Vagina (tissue), 2 donors: Measurements from ENCODE around the gene FBXO21. TPM values are rescaled to one million over a fixed set of nuclear protein-coding genes. Genes with fewer than 3 reads are reported as not detected.

Experiments
- DNase-seq, 2 donors: peaks; one replicate each; pipeline ENCODE4 v3.0.0-alpha.2; 2017; ENCODE audit errors: extremely low spot score in 2 of 2
- H3K27ac ChIP-seq: fragments of 200-600 bp; sonication (generic); one replicate; pipeline ENCODE4 v1.5.1; 2019
- H3K27me3 ChIP-seq: fragments of 200-600 bp; sonication (generic); one replicate; pipeline ENCODE4 v1.5.1; 2019
- H3K36me3 ChIP-seq, 2 donors: fragments of 200-600 bp; sonication (generic); one replicate each; pipeline ENCODE4 v1.5.1; 2017 to 2019
- H3K4me1 ChIP-seq: fragments of 200-600 bp; sonication (generic); one replicate; pipeline ENCODE4 v1.5.1; 2019
- H3K4me3 ChIP-seq, 2 donors: fragments of 200-600 bp; sonication (generic); 1 replicate in 1 of 2; 2 replicates in 1 of 2; pipeline ENCODE4 v1.5.1; 2016 to 2019
- H3K9me3 ChIP-seq: fragments of 200-600 bp; sonication (generic); one replicate; pipeline ENCODE4 v1.5.1; 2019
- CTCF ChIP-seq, 3 experiments: fragments of 450-650 bp in 2 of 3; fragments of 200-600 bp in 1 of 3; sonication (generic) in 1 of 3; IDR thresholded peaks; one replicate each; pipeline ENCODE4 v1.5.1; 2017 to 2019; ENCODE audit warnings: antibody characterized with exemption in 3 of 3, mild to moderate bottlenecking in 2 of 3, moderate library complexity in 2 of 3
- POLR2A ChIP-seq, 2 donors: fragments of 450-650 bp; IDR thresholded peaks; one replicate each; pipeline ENCODE4 v1.6.1; 2017; ENCODE audit warnings: antibody characterized with exemption in 2 of 2, mild to moderate bottlenecking in 2 of 2, moderate library complexity in 2 of 2
- POLR2AphosphoS5 ChIP-seq, 2 donors: sonication (generic); formaldehyde crosslinking; IDR thresholded peaks; one replicate each; pipeline ENCODE4 v1.9.0; 2017; ENCODE audit warnings: antibody characterized with exemption in 2 of 2, mild to moderate bottlenecking in 2 of 2, low read depth in 1 of 2; ENCODE audit not compliant: insufficient read depth in 1 of 2
- intact Hi-C: fragments of 100-400 bp; cut with DNase I; formaldehyde crosslinking; loops from one replicate; pipeline ENCODE4 v1.15.1; 2023
- total RNA-seq: library from RNA; depleted of rRNA; stranded (reverse); fragments of >200 nt; gene quantifications from one replicate; pipeline ENCODE4 v1.2.3, GENCODE V29; 2016

The FBXO21 gene
- total RNA-seq, 1 donor from 2014 or later: 62.4 TPM

- Histone ChIP-seq H3K36me3 (peaks cover 6 to 76% of the 10 kb centered on the region in 2 donors), H3K27ac (no peak overlapping the region), H3K27me3 (no peaks in the 10 kb centered on the region), H3K4me1 (no peaks in the 10 kb centered on the region), H3K9me3 (no peaks in the 10 kb centered on the region), H3K4me3 (no peak overlapping the region)
- intact Hi-C loops: no loop called here
- DNase-seq: no peak
- TF ChIP-seq POLR2A (IDR thresholded peaks at IDR 0.05) (no peak), POLR2AphosphoS5 (IDR thresholded peaks at IDR 0.05; ENCODE audit: insufficient read depth in 1 of 2, low read depth in 1 of 2) (no peak), CTCF (IDR thresholded peaks at IDR 0.05) (no peak)
These were observed 30.6 kb downstream of the FBXO21 start for GRCh38 chr12:117159674-117160073.

- H3K27ac ChIP-seq: no peak overlapping the region
- H3K4me1 ChIP-seq: no peaks in the 10 kb centered on the region
- no peaks in the 10 kb centered on the region for H3K27me3 ChIP-seq
- no peak overlapping the region for H3K4me3 ChIP-seq
- no peak for DNase-seq
- no peaks in the 10 kb centered on the region for H3K9me3 ChIP-seq
- TF ChIP-seq CTCF (IDR thresholded peaks at IDR 0.05) (no peak), POLR2A (IDR thresholded peaks at IDR 0.05) (no peak)
- peaks cover 6 to 76% of the 10 kb centered on the region in 2 donors for H3K36me3 ChIP-seq
- intact Hi-C loops: no loop called here
These were observed 31.2 kb downstream of the FBXO21 start for GRCh38 chr12:117158911-117159553.

GRCh38 chr12:117158096-117158495 lies 32.2 kb downstream of the FBXO21 start:
- no peak overlapping the region for H3K4me3 ChIP-seq
- TF ChIP-seq POLR2AphosphoS5 (IDR thresholded peaks at IDR 0.05; ENCODE audit: insufficient read depth in 1 of 2, low read depth in 1 of 2) (no peak), CTCF (IDR thresholded peaks at IDR 0.05) (no peak), POLR2A (IDR thresholded peaks at IDR 0.05) (no peak)
- H3K36me3 ChIP-seq: peaks cover 6 to 75% of the 10 kb centered on the region in 2 donors
- H3K27ac ChIP-seq: no peak overlapping the region
- H3K9me3 ChIP-seq: no peaks in the 10 kb centered on the region
- intact Hi-C loops: no loop called here
- no peaks in the 10 kb centered on the region for H3K4me1 ChIP-seq
- no peak for DNase-seq
- H3K27me3 ChIP-seq: no peaks in the 10 kb centered on the region

- intact Hi-C loops: no loop called here
- no peaks in the 10 kb centered on the region for H3K27me3 ChIP-seq
- no peak for DNase-seq
- peaks cover 6 to 59% of the 10 kb centered on the region in 2 donors for H3K36me3 ChIP-seq
- no peak overlapping the region for H3K27ac ChIP-seq
- no peak overlapping the region for H3K4me3 ChIP-seq
- peaks cover 5% of the 10 kb centered on the region for H3K4me1 ChIP-seq
- H3K9me3 ChIP-seq: no peaks in the 10 kb centered on the region
- TF ChIP-seq CTCF (IDR thresholded peaks at IDR 0.05) (peak in 2 of 3 experiments; percentile 9 to 41), POLR2AphosphoS5 (IDR thresholded peaks at IDR 0.05; ENCODE audit: insufficient read depth in 1 of 2, low read depth in 1 of 2) (no peak)
These were observed 34.8 kb downstream of the FBXO21 start for GRCh38 chr12:117155278-117156060.
